Hepatocyte (in vitro differentiated cells): ENCODE results near the gene AFAP1L2.

Source experiments
- EZH2 ChIP-seq: fragments of 200-600 bp; sonication (generic); IDR thresholded peaks from 2 replicates; pipeline ENCODE4 v1.6.1; 2016; ENCODE audit warnings: antibody characterized with exemption, mild to moderate bottlenecking, borderline replicate concordance
- TF ChIP-seq, protein P1 (sequence below): fragments of 200-600 bp; sonication (generic); IDR thresholded peaks from 2 replicates; pipeline ENCODE4 v1.5.1; 2016; ENCODE audit warnings: antibody characterized with exemption, mild to moderate bottlenecking; ENCODE audit not compliant: poor library complexity

DNA sequence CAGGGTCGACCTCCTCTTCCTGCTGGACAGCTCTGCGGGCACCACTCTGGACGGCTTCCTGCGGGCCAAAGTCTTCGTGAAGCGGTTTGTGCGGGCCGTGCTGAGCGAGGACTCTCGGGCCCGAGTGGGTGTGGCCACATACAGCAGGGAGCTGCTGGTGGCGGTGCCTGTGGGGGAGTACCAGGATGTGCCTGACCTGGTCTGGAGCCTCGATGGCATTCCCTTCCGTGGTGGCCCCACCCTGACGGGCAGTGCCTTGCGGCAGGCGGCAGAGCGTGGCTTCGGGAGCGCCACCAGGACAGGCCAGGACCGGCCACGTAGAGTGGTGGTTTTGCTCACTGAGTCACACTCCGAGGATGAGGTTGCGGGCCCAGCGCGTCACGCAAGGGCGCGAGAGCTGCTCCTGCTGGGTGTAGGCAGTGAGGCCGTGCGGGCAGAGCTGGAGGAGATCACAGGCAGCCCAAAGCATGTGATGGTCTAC lies 118.3 kb downstream of the AFAP1L2 start:
- TF ChIP-seq, protein P1, sequence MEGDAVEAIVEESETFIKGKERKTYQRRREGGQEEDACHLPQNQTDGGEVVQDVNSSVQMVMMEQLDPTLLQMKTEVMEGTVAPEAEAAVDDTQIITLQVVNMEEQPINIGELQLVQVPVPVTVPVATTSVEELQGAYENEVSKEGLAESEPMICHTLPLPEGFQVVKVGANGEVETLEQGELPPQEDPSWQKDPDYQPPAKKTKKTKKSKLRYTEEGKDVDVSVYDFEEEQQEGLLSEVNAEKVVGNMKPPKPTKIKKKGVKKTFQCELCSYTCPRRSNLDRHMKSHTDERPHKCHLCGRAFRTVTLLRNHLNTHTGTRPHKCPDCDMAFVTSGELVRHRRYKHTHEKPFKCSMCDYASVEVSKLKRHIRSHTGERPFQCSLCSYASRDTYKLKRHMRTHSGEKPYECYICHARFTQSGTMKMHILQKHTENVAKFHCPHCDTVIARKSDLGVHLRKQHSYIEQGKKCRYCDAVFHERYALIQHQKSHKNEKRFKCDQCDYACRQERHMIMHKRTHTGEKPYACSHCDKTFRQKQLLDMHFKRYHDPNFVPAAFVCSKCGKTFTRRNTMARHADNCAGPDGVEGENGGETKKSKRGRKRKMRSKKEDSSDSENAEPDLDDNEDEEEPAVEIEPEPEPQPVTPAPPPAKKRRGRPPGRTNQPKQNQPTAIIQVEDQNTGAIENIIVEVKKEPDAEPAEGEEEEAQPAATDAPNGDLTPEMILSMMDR, result no peak
- no peak for TF ChIP-seq EZH2
